GM10266 (cell line): Measurements from ENCODE around the gene BCL11B.

ENCODE experiments used
- DNase-seq: peaks from one replicate; pipeline ENCODE4 v3.0.0; 2012; ENCODE audit errors: extremely low spot score
- TF ChIP-seq, protein P1 (sequence below): IDR thresholded peaks from 2 replicates; pipeline ENCODE4 v1.5.1; 2012; ENCODE audit warnings: mild to moderate bottlenecking, low read depth; ENCODE audit not compliant: control insufficient read depth, insufficient read depth; ENCODE audit errors: missing control alignments

Gene BCL11B

DNA sequence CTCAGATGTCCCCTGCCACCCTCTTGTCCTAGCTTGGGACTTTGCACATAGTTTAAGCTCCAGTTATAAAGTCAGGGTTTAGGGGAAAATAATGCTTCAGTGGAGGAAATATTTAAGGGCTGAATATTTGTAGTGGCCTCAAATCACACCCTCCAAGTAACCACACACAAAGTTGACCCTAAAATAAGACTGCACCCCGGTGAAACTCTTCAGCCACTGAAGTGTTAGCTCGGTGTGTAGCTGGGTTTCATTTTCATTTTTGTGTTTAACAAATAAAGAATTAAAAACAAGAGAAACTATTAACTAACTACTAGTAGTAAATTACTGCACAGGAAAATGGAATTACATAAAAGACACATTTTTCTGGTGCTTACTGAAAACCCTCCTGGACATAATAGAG is 14.8 kb upstream of the BCL11B start:
- TF ChIP-seq, protein P1, sequence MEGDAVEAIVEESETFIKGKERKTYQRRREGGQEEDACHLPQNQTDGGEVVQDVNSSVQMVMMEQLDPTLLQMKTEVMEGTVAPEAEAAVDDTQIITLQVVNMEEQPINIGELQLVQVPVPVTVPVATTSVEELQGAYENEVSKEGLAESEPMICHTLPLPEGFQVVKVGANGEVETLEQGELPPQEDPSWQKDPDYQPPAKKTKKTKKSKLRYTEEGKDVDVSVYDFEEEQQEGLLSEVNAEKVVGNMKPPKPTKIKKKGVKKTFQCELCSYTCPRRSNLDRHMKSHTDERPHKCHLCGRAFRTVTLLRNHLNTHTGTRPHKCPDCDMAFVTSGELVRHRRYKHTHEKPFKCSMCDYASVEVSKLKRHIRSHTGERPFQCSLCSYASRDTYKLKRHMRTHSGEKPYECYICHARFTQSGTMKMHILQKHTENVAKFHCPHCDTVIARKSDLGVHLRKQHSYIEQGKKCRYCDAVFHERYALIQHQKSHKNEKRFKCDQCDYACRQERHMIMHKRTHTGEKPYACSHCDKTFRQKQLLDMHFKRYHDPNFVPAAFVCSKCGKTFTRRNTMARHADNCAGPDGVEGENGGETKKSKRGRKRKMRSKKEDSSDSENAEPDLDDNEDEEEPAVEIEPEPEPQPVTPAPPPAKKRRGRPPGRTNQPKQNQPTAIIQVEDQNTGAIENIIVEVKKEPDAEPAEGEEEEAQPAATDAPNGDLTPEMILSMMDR, result no peak
- peak; percentile 49 for DNase-seq

DNA sequence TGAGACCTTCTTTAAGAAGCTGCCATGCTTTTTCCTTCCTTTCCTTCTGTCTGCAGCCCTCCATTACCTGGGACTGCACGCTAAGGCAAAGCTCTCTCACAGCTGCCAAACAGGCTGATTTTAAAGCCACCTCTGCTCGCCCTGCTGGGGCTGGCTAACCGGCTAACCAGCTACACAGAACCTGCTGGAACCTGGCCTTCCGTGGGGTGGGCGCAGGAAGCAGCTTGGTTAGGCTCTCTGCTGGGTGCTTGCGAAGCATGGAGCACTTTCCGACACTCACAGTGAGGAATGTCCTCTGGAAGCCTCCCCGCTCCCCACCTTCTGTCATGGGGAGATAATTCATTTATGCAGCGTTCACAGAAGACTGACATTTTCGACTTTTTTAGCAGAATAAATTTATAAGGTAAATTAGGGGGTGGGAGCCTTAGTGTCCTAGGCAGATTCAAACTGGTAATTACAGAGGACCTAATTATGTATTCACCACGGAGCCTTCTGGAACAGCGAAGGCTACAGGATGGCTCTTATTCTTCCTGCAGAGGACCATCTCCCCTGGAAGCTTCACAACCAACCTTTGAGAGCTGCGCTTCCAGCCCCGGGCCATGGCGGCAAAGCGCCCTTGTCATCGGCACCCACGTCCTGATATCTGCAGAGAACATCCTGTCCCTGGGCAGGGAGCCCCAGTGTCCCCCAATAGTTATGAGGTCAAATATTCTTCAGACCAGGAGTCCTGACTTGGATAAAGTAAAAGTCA is 12.4 kb upstream of the BCL11B start:
- TF ChIP-seq, protein P1, result no peak

DNA sequence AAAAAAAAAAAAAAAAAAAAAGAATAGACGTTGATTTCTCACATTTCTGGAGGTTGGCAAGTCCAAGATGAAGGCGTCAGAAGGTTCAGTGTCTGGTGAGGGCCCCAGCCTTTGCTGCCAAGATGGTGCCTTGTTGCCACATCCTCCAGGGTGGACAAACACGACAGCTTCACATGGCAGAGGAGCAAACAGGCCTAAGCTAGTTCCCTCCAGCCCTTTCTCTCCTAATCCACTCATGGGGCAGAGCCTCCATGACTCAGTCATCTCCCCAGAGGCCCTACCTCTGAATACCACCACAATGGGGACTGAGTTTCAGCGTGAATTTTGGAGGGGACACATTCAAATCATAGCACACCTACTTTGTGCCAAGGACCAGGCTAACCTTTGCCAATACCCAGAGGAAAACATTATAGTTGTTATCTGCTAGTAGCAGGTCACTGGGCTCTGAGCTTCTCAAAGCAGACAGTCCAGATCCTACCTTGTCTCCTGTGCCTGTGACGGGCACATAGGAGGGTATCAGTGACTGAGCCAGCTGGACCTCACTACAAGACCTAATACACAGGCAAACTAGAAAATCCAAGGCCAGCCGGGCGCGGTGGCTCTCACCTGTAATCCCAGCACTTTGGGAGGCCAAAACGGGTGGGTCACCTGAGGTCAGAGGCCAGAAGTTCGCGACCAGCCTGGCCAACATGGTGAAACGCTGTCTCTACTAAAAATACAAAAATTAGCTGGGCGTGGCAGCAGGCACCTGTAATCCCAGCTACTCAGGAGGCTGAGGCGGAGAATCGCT is 10.5 kb upstream of the BCL11B start:
- DNase-seq, result no peak
- TF ChIP-seq, protein P1, result no peak

More for the DNA sequence above, 12.4 kb upstream of the BCL11B start:
- peak; percentile 3 for DNase-seq

DNA sequence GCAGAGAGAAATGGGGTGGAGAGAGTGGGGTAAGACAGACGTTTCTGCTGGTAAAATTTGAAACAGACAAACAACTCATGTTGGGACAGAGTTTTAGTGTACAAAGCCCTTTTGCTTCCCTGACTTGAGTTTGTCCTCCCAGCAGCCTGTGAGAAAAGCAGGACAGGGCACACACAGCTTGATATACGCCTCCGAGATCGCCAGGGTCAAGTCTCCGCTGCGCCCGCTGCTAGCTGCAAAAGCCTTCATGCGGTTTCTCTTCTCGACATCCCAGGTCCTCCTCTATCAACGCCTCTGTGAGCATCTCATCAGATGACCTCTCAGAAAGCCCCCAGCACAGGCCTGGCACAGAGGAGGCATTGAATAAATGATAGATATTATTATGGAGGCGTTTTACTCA is 9.4 kb upstream of the BCL11B start:
- DNase-seq, result peak; percentile 2
- TF ChIP-seq, protein P1, result no peak

DNA sequence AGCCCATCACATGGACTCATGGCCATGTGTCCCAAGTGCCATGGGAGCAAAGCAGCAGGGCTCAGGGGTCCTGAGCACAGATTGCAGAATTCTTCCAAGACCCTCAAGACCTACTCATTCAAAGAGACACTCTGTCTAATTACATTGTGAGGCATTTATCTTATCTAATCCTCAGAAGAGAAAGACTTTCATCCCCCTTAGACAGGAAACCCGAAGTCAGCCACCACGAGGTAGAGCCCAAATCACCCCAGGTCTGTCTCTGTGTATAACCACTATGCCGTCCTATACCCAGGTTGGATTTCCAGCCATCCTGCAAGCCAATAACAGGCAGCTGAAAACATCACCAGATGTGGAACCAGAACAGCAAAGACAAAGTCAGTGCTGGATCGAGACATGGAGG is 8.9 kb upstream of the BCL11B start:
- TF ChIP-seq, protein P1, result no peak
- no peak for DNase-seq

DNA sequence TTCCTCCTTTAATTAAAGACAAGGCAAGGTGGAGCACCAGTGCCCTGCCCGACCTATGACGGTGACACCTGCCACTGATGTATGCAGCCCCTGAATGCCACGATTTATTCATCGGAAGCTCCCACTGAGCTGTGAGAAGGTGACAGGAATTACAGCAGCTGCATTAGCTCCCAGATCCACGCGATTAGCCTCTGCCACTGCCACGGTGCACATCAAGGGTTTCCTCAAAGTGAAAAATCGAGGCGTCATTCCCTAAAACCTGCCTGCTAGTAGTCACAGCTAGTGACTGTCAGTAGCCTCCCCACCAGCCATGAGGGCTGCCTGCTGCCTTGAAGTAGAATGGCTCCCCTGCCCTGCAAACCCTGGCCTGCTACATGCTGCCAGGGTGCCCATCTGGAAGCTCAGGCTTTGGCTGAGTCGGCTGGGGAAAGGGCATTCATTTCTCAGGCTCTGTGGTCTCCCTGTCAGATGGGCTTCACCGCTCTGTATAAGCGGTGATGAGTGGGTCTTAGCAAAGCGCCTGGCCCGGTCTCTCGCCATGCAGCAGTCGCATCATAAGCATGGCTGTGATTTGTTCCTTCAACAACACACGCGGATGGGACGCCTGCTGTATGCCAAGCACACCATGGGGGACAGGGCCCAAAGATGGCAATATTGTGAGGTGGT is 8.2 kb upstream of the BCL11B start:
- no peak for DNase-seq
- TF ChIP-seq, protein P1, result no peak

DNA sequence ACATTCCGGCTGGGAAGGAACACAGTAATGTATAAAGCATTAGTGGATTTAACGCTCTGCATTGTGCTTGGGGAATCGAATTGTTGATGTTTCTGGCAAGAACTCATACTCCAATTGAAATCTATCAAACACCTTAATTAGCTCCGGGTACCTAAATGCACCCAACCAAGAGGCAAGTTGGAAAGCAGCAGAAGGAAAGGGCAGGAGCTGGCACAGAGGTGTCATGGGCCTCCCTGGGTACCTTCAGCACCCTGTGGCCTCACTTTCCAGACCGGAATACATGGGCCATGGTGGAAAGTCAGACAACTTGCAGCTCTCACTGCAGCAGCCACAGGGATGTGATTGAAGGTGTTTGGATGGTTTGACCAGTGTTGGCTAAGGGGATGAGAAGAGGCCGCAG is 6.8 kb upstream of the BCL11B start:
- DNase-seq, result no peak
- TF ChIP-seq, protein P1, result no peak
